ENCODE measurements around the gene GNGT1.

GRCh38 chr7:93879356-93879755 is 27.0 kb upstream of the GNGT1 start:
- TF ChIP-seq CTCF (conservative IDR thresholded peaks at IDR 0.05; ENCODE audit: low read depth, low read length) = no peak
- no peak for TF ChIP-seq EZH2 (IDR thresholded peaks at IDR 0.05; ENCODE audit: borderline replicate concordance, low read depth, low read length, poor library complexity, severe bottlenecking)

Data from A673 (cell line).